Smooth muscle cell (in vitro differentiated cells): ENCODE results near the gene RAPGEF5. TPM values are rescaled to one million over a fixed set of nuclear protein-coding genes. Genes with fewer than 3 reads are reported as not detected.

Experiments used
- DNase-seq: peaks from one replicate; lab custom pipeline; 2025; ENCODE audit not compliant: unreplicated experiment; lab: John Stamatoyannopoulos, UW
- H2AFZ ChIP-seq: fragments of 200-600 bp; sonication (generic); 2 replicates; pipeline ENCODE4 v1.6.0; 2016; ENCODE audit warnings: antibody characterized with exemption, low read depth, mild to moderate bottlenecking
- H3F3A ChIP-seq: fragments of 200-600 bp; sonication (generic); 2 replicates; pipeline ENCODE4 v1.6.0; 2017; ENCODE audit warnings: antibody characterized with exemption, low read depth
- H3K27ac ChIP-seq: fragments of 200-600 bp; sonication (generic); 2 replicates; pipeline ENCODE4 v1.5.1; 2016; ENCODE audit warnings: low read depth, mild to moderate bottlenecking
- H3K27me3 ChIP-seq: fragments of 200-600 bp; sonication (generic); 2 replicates; pipeline ENCODE4 v1.6.1; 2016; ENCODE audit warnings: low read depth, mild to moderate bottlenecking
- H3K36me3 ChIP-seq: fragments of 200-600 bp; sonication (generic); 2 replicates; pipeline ENCODE4 v1.5.1; 2016; ENCODE audit warnings: low read depth
- H3K4me1 ChIP-seq: fragments of 200-600 bp; sonication (generic); 2 replicates; pipeline ENCODE4 v1.5.1; 2016; ENCODE audit warnings: low read depth
- H3K4me2 ChIP-seq: fragments of 200-600 bp; sonication (generic); 2 replicates; pipeline ENCODE4 v1.6.0; 2016; ENCODE audit warnings: mild to moderate bottlenecking
- H3K4me3 ChIP-seq: fragments of 200-600 bp; sonication (generic); 2 replicates; pipeline ENCODE4 v1.5.1; 2016; ENCODE audit warnings: mild to moderate bottlenecking
- H3K79me2 ChIP-seq: fragments of 200-600 bp; sonication (generic); 2 replicates; pipeline ENCODE4 v1.6.0; 2016; ENCODE audit warnings: low read depth, mild to moderate bottlenecking
- H3K9ac ChIP-seq: fragments of 200-600 bp; sonication (generic); 2 replicates; pipeline ENCODE4 v1.6.0; 2016; ENCODE audit warnings: low read depth
- H3K9me3 ChIP-seq: fragments of 200-600 bp; sonication (generic); replicated peaks from 2 replicates; pipeline ENCODE4 v1.5.1; 2016; ENCODE audit warnings: low read depth
- H4K20me1 ChIP-seq: fragments of 200-600 bp; sonication (generic); 2 replicates; pipeline ENCODE4 v1.6.0; 2016; ENCODE audit warnings: low read depth
- WGBS: methylation state at CpG from one replicate; pipeline ENCODE4 v1.1.7; 2016; ENCODE audit warnings: low lambda C conversion rate; 5-methylcytosine and 5-hydroxymethylcytosine counted together
- polyA plus RNA-seq: library from polyadenylated mRNA; unstranded; fragments of >200 nt; fragmentation: Nextera tagmentation; extraction: Ambion mirVana; gene quantifications from 2 replicates; pipeline ENCODE4 v1.2.1, GENCODE V29; 2016
- total RNA-seq: library from RNA; depleted of rRNA; stranded (reverse); fragments of >200 nt; gene quantifications from 2 replicates; pipeline ENCODE4 v1.2.3, GENCODE V29; 2014
- TF ChIP-seq, protein P1 (sequence below): fragments of 200-600 bp; sonication (generic); IDR thresholded peaks from 2 replicates; pipeline ENCODE4 v1.5.1; 2017; ENCODE audit warnings: borderline replicate concordance, mild to moderate bottlenecking, antibody characterized with exemption; ENCODE audit not compliant: insufficient read depth, poor library complexity, severe bottlenecking

The RAPGEF5 gene
- total and polyA plus RNA-seq, 2 experiments from 2014 or later: 11.4 TPM; not detected in 1

- Histone ChIP-seq H3K36me3 (no peaks in the 10 kb centered on the region), H3K27me3 (no peaks in the 10 kb centered on the region), H2AFZ (no peak overlapping the region), H3K4me3 (no peak overlapping the region), H3K4me1 (peaks cover 3% of the 10 kb centered on the region), H3K27ac (no peak overlapping the region), H3K9ac (no peak overlapping the region), H3K9me3 (no peaks in the 10 kb centered on the region), H3K4me2 (no peak overlapping the region), H3K79me2 (no peaks in the 10 kb centered on the region), H4K20me1 (no peaks in the 10 kb centered on the region), H3F3A (no peaks in the 10 kb centered on the region)
- DNase-seq: no peak
- TF ChIP-seq, protein P1, sequence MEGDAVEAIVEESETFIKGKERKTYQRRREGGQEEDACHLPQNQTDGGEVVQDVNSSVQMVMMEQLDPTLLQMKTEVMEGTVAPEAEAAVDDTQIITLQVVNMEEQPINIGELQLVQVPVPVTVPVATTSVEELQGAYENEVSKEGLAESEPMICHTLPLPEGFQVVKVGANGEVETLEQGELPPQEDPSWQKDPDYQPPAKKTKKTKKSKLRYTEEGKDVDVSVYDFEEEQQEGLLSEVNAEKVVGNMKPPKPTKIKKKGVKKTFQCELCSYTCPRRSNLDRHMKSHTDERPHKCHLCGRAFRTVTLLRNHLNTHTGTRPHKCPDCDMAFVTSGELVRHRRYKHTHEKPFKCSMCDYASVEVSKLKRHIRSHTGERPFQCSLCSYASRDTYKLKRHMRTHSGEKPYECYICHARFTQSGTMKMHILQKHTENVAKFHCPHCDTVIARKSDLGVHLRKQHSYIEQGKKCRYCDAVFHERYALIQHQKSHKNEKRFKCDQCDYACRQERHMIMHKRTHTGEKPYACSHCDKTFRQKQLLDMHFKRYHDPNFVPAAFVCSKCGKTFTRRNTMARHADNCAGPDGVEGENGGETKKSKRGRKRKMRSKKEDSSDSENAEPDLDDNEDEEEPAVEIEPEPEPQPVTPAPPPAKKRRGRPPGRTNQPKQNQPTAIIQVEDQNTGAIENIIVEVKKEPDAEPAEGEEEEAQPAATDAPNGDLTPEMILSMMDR: no peak
- 88% methylated on average over 3 of the region's 3 CpGs for WGBS
These were observed 209.1 kb downstream of the RAPGEF5 start for GRCh38 chr7:22147868-22148267.

DNA sequence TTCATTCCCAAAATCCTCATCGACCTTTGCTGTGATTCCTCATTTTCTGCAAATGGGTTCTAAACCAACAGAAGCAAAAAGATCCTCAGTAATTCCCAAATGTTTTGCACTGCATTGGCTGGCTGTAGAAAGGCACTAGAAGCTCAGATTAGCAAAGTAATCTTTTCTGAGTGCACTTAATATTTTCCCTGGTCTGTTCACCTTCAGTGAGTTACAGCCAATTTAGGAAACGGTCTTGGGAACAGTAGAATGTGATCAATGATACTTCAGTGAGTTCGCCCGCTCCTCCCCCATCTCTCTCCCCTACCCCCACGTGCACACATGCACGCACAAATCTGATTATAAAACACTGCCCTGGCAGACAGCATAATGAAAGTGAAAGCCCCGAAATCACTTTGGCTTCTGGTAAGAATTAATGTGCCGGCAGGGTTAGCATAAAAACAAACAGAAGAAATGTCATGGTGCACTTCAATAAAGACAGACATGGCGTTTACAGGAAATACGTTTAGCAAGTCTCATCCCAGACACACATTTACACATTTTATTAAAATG, 209.9 kb downstream of the RAPGEF5 start:
- WGBS: 82% methylated on average over 10 of the region's 10 CpGs
- H3F3A ChIP-seq: no peaks in the 10 kb centered on the region
- no peaks in the 10 kb centered on the region for H4K20me1 ChIP-seq
- H3K4me3 ChIP-seq: no peak overlapping the region
- H3K27me3 ChIP-seq: no peaks in the 10 kb centered on the region
- no peaks in the 10 kb centered on the region for H3K9me3 ChIP-seq
- no peak overlapping the region for H3K27ac ChIP-seq
- H3K4me2 ChIP-seq: no peak overlapping the region
- TF ChIP-seq, protein P1: no peak
- H3K36me3 ChIP-seq: no peaks in the 10 kb centered on the region
- no peaks in the 10 kb centered on the region for H3K79me2 ChIP-seq
- H2AFZ ChIP-seq: no peak overlapping the region
- no peak for DNase-seq
- no peak overlapping the region for H3K9ac ChIP-seq
- peaks cover 6% of the 10 kb centered on the region for H3K4me1 ChIP-seq

DNA sequence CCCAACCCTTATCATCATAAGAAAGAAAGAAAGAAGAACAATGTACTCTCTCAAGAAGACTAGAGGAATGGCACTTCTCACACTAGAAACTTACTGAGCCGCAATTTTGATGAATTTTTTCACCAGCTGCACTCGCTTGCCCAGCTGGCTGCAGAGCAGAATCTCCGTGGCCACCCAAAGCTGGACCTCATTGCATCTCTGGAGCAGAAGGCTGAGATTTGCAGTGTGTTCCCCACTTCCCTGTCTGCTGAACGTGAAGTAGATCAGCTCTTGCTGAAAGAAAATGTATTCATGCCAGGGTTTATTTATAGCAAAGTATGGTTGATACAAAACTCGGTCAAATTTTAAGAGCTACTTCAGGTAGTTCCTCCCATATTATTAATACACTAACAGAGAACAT, 212.0 kb downstream of the RAPGEF5 start:
- Histone ChIP-seq H3K4me2 (no peak overlapping the region), H3K9me3 (no peaks in the 10 kb centered on the region), H4K20me1 (no peaks in the 10 kb centered on the region), H2AFZ (no peak overlapping the region), H3K4me3 (no peak overlapping the region), H3K27ac (no peak overlapping the region), H3K27me3 (no peaks in the 10 kb centered on the region), H3K79me2 (no peaks in the 10 kb centered on the region), H3F3A (no peaks in the 10 kb centered on the region), H3K36me3 (no peaks in the 10 kb centered on the region), H3K4me1 (peaks cover 20% of the 10 kb centered on the region), H3K9ac (no peak overlapping the region)
- TF ChIP-seq, protein P1: no peak
- WGBS: 92% methylated on average over 5 of the region's 5 CpGs
- DNase-seq: no peak

- Histone ChIP-seq H4K20me1 (no peaks in the 10 kb centered on the region), H3K9me3 (no peaks in the 10 kb centered on the region), H3K36me3 (no peaks in the 10 kb centered on the region), H3K4me3 (no peak overlapping the region), H2AFZ (no peak overlapping the region), H3F3A (no peaks in the 10 kb centered on the region), H3K79me2 (no peaks in the 10 kb centered on the region), H3K4me1 (peaks cover 22% of the 10 kb centered on the region), H3K4me2 (no peak overlapping the region), H3K27ac (no peak overlapping the region), H3K27me3 (no peaks in the 10 kb centered on the region), H3K9ac (no peak overlapping the region)
- WGBS: 71% methylated on average over 3 of the region's 3 CpGs
- no peak for DNase-seq
- TF ChIP-seq, protein P1: no peak
These were observed 213.5 kb downstream of the RAPGEF5 start for GRCh38 chr7:22143491-22143890.
